DOHH2 (cell line): ENCODE data around the gene ADAMTS15.

Experiments used
- H3F3A ChIP-seq: fragments of 200-600 bp; sonication (generic), shearing (Covaris generic); 2 replicates; pipeline ENCODE4 v1.6.0; 2016; ENCODE audit warnings: antibody characterized with exemption, mild to moderate bottlenecking; ENCODE audit not compliant: control insufficient read depth, insufficient read depth
- H3K27ac ChIP-seq: fragments of 200-600 bp; sonication (generic); 2 replicates; pipeline ENCODE4 v1.5.1; 2014; ENCODE audit warnings: low read depth, mild to moderate bottlenecking, low read length, moderate library complexity
- H3K27me3 ChIP-seq: fragments of 200-600 bp; sonication (generic); 2 replicates; pipeline ENCODE4 v1.6.1; 2014; ENCODE audit warnings: mild to moderate bottlenecking, low read length, mixed read lengths; ENCODE audit not compliant: control insufficient read depth
- H3K36me3 ChIP-seq: fragments of 200-600 bp; sonication (generic); 2 replicates; pipeline ENCODE4 v1.6.1; 2014; ENCODE audit warnings: mild to moderate bottlenecking, low read length, moderate library complexity, mixed read lengths; ENCODE audit not compliant: control insufficient read depth
- H3K4me1 ChIP-seq: fragments of 200-600 bp; sonication (generic); 2 replicates; pipeline ENCODE4 v1.6.1; 2014; ENCODE audit warnings: mild to moderate bottlenecking, low read length, mixed read lengths; ENCODE audit not compliant: control insufficient read depth
- H3K4me2 ChIP-seq: fragments of 200-600 bp; sonication (generic); 2 replicates; pipeline ENCODE4 v1.6.0; 2014; ENCODE audit warnings: mild to moderate bottlenecking, low read length, moderate library complexity
- H3K4me3 ChIP-seq: fragments of 200-600 bp; sonication (generic); 2 replicates; pipeline ENCODE4 v1.5.1; 2014; ENCODE audit warnings: mild to moderate bottlenecking, low read length, mixed read lengths
- H3K79me2 ChIP-seq: fragments of 200-600 bp; sonication (generic); 2 replicates; pipeline ENCODE4 v1.6.1; 2014; ENCODE audit warnings: mild to moderate bottlenecking, low read length, mixed read lengths; ENCODE audit not compliant: control insufficient read depth
- H3K9me2 ChIP-seq: fragments of 200-600 bp; sonication (generic); replicated peaks from 2 replicates; pipeline ENCODE4 v1.6.1; 2014; ENCODE audit warnings: mild to moderate bottlenecking, low read length, mixed read lengths; ENCODE audit not compliant: control insufficient read depth
- H3K9me3 ChIP-seq: fragments of 200-600 bp; sonication (generic); 2 replicates; pipeline ENCODE4 v1.6.1; 2014; ENCODE audit warnings: antibody characterized with exemption, low read length, mixed read lengths; ENCODE audit not compliant: control insufficient read depth, insufficient read depth
- H4K20me1 ChIP-seq: fragments of 200-600 bp; sonication (generic); 2 replicates; pipeline ENCODE4 v1.6.0; 2014; ENCODE audit warnings: low read depth, mild to moderate bottlenecking, antibody characterized with exemption, low read length, moderate library complexity; ENCODE audit not compliant: control insufficient read depth, insufficient read depth
- CTCF ChIP-seq: fragments of 200-600 bp; sonication (generic); IDR thresholded peaks from one replicate; pipeline ENCODE4 v1.5.1; 2014; ENCODE audit warnings: antibody characterized with exemption, mild to moderate bottlenecking, low read depth, low read length; ENCODE audit not compliant: poor library complexity, severe bottlenecking
- EZH2phosphoT487 ChIP-seq: fragments of 200-600 bp; sonication (generic); IDR thresholded peaks from 2 replicates; pipeline ENCODE4 v1.6.1; 2017; ENCODE audit warnings: borderline replicate concordance, mild to moderate bottlenecking, antibody characterized with exemption, low read length, moderate library complexity, mixed read lengths

Gene ADAMTS15

DNA sequence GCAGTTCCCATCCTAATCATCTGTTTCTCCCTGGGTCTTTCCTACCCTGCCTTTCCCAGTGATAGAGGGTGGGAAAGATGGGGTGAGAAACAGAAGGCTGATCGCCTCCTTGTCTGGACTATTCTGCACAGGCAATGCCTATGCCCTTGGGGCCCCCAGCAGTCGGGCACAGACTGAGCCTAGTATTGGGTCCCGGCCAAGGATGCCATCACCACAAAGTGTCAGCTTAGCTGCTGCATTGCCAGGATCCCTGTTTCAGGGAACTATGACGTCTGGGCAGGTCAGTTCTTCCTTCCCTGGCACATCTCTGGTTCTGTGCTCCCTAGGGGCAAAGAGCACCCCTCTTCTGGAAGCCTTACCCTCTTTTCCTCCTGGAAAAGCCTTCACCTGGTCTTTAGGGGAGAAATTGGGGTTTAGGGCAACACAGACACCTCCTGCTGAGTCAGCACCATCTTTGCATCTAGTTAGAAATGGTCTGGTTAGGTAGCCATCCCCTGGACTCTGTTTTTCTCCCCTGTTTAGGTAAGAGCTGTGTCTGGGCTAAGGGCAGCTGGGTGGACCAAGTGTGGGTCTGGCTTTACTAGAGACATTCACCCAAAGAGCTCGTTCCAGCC, 22.1 kb upstream of the ADAMTS15 start:
- Histone ChIP-seq H3F3A (no peaks in the 10 kb centered on the region), H3K79me2 (no peaks in the 10 kb centered on the region), H4K20me1 (no peaks in the 10 kb centered on the region), H3K4me2 (no peak overlapping the region), H3K9me2 (no peaks in the 10 kb centered on the region), H3K4me1 (no peaks in the 10 kb centered on the region), H3K27me3 (peaks cover 44% of the 10 kb centered on the region), H3K4me3 (no peak overlapping the region), H3K9me3 (no peaks in the 10 kb centered on the region), H3K36me3 (no peaks in the 10 kb centered on the region), H3K27ac (no peak overlapping the region)
- TF ChIP-seq EZH2phosphoT487, result no peak

DNA sequence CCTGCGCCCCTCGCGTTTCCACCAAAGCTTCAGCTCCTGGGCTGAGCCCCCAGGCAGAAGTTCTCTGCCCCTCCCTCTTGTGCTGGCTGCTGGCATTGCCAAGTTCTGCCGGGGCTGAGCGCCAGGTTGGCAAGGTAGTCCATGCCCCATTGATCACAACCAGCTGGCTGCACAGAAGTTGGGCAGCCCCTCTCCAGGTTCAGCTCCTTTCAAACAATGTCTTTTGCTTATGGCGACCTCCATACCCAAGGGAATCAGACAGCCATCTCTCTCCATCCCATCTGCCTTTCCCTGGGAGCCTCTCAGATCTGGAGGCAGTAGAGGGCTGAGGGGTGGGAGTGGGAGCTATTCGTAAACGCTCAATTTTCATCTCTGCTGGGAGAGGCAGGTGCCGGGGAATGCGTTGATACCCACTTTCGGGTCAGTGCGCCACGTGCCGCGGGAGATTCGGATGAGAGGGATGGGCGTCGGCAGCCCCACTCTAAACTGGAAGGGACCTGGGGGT, 21.6 kb upstream of the ADAMTS15 start:
- Histone ChIP-seq H3K9me2 (no peaks in the 10 kb centered on the region), H3K27ac (no peak overlapping the region), H3K4me3 (no peak overlapping the region), H3K27me3 (peaks cover 44% of the 10 kb centered on the region), H3K9me3 (no peaks in the 10 kb centered on the region), H3K4me1 (no peaks in the 10 kb centered on the region), H3F3A (no peaks in the 10 kb centered on the region; the same call in 1 of the 2 replicates), H4K20me1 (no peaks in the 10 kb centered on the region), H3K79me2 (no peaks in the 10 kb centered on the region), H3K36me3 (no peaks in the 10 kb centered on the region), H3K4me2 (no peak overlapping the region)
- TF ChIP-seq CTCF, result no peak
- TF ChIP-seq EZH2phosphoT487, result no peak

- Histone ChIP-seq H3K4me2 (no peak overlapping the region), H3K4me1 (no peaks in the 10 kb centered on the region), H3K36me3 (no peaks in the 10 kb centered on the region), H3F3A (no peaks in the 10 kb centered on the region; the same call in 1 of the 2 replicates), H3K27me3 (peaks cover 41% of the 10 kb centered on the region), H3K27ac (no peak overlapping the region), H3K9me2 (no peaks in the 10 kb centered on the region), H3K4me3 (no peak overlapping the region), H3K9me3 (no peaks in the 10 kb centered on the region), H3K79me2 (no peaks in the 10 kb centered on the region), H4K20me1 (no peaks in the 10 kb centered on the region)
- TF ChIP-seq EZH2phosphoT487, result no peak
- TF ChIP-seq CTCF, result no peak
Observed at GRCh38 chr11:130427581-130428315, 20.7 kb upstream of the ADAMTS15 start.
